Duodenal mucosa (tissue), 2 donors: ENCODE results near the gene MCM3.

Experiments used
- H3K27ac ChIP-seq: one replicate; pipeline ENCODE4 v1.7.0; 2013; ENCODE audit warnings: low read depth, low read length
- H3K27me3 ChIP-seq, 2 donors: one replicate each; pipeline ENCODE4 v1.7.0; 2013; ENCODE audit warnings: low read length in 2 of 2, control low read depth in 1 of 2; ENCODE audit not compliant: insufficient read depth in 2 of 2, control insufficient read depth in 1 of 2
- H3K36me3 ChIP-seq, 2 donors: one replicate each; pipeline ENCODE4 v1.7.0; 2013; ENCODE audit warnings: low read length in 2 of 2, control low read depth in 1 of 2; ENCODE audit not compliant: insufficient read depth in 2 of 2, control insufficient read depth in 1 of 2
- H3K4me1 ChIP-seq, 2 donors: one replicate each; pipeline ENCODE4 v1.7.0; 2013; ENCODE audit warnings: low read length in 2 of 2, control low read depth in 1 of 2; ENCODE audit not compliant: insufficient read depth in 2 of 2, control insufficient read depth in 1 of 2
- H3K4me3 ChIP-seq, 2 donors: one replicate each; pipeline ENCODE4 v1.7.0; 2013; ENCODE audit warnings: low read length in 2 of 2, low read depth in 1 of 2
- H3K9ac ChIP-seq, 2 donors: one replicate each; pipeline ENCODE4 v1.7.0; 2013; ENCODE audit warnings: low read length in 2 of 2, low read depth in 1 of 2
- H3K9me3 ChIP-seq, 2 donors: one replicate each; pipeline ENCODE4 v1.7.0; 2013; ENCODE audit warnings: low read length in 2 of 2, control low read depth in 1 of 2; ENCODE audit not compliant: control insufficient read depth in 1 of 2

Gene MCM3

GRCh38 chr6:52304983-52305390 is 20.4 kb upstream of the MCM3 start:
- peaks cover 0 to 2% of the 10 kb centered on the region in 2 donors for H3K9me3 ChIP-seq
- no peak overlapping the region for H3K27ac ChIP-seq
- no peaks in the 10 kb centered on the region for H3K36me3 ChIP-seq
- H3K9ac ChIP-seq = peak overlapping the region in 1 of 2 donors; percentile 22
- peak overlapping the region; percentile 1 to 7 for H3K4me3 ChIP-seq
- peaks cover 32 to 34% of the 10 kb centered on the region in 2 donors for H3K4me1 ChIP-seq
- no peaks in the 10 kb centered on the region for H3K27me3 ChIP-seq

GRCh38 chr6:52303178-52303577 is 18.6 kb upstream of the MCM3 start:
- Histone ChIP-seq H3K4me1 (peaks cover 32 to 33% of the 10 kb centered on the region in 2 donors), H3K27me3 (no peaks in the 10 kb centered on the region), H3K4me3 (no peak overlapping the region), H3K27ac (no peak overlapping the region), H3K36me3 (no peaks in the 10 kb centered on the region), H3K9ac (no peak overlapping the region), H3K9me3 (peaks cover 0 to 2% of the 10 kb centered on the region in 2 donors)

- Histone ChIP-seq H3K4me1 (peaks cover 27% of the 10 kb centered on the region in 2 donors), H3K9me3 (peaks cover 0 to 2% of the 10 kb centered on the region in 2 donors), H3K4me3 (no peak overlapping the region), H3K36me3 (no peaks in the 10 kb centered on the region), H3K9ac (no peak overlapping the region), H3K27me3 (no peaks in the 10 kb centered on the region), H3K27ac (no peak overlapping the region)
Observed at GRCh38 chr6:52301326-52301725, 16.8 kb upstream of the MCM3 start.

GRCh38 chr6:52300489-52300931 is 16.0 kb upstream of the MCM3 start:
- Histone ChIP-seq H3K27me3 (no peaks in the 10 kb centered on the region), H3K4me1 (peaks cover 19 to 21% of the 10 kb centered on the region in 2 donors), H3K4me3 (no peak overlapping the region)

GRCh38 chr6:52299653-52300052 is 15.1 kb upstream of the MCM3 start:
- H3K27me3 ChIP-seq = no peaks in the 10 kb centered on the region
- peaks cover 10 to 12% of the 10 kb centered on the region in 2 donors for H3K4me1 ChIP-seq
- no peak overlapping the region for H3K4me3 ChIP-seq
- peaks cover 0 to 2% of the 10 kb centered on the region in 2 donors for H3K9me3 ChIP-seq
- H3K9ac ChIP-seq = no peak overlapping the region
- no peaks in the 10 kb centered on the region for H3K36me3 ChIP-seq
- H3K27ac ChIP-seq = no peak overlapping the region

More at GRCh38 chr6:52300489-52300931, 16.0 kb upstream of the MCM3 start:
- H3K9ac ChIP-seq = no peak overlapping the region
- no peak overlapping the region for H3K27ac ChIP-seq
- peaks cover 0 to 2% of the 10 kb centered on the region in 2 donors for H3K9me3 ChIP-seq
- H3K36me3 ChIP-seq = no peaks in the 10 kb centered on the region

- Histone ChIP-seq H3K27me3 (no peaks in the 10 kb centered on the region), H3K4me3 (no peak overlapping the region), H3K4me1 (peaks cover 0 to 6% of the 10 kb centered on the region in 2 donors), H3K9me3 (peaks cover 0 to 2% of the 10 kb centered on the region in 2 donors), H3K27ac (no peak overlapping the region), H3K9ac (no peak overlapping the region), H3K36me3 (no peaks in the 10 kb centered on the region)
Observed at GRCh38 chr6:52297433-52297832, 12.9 kb upstream of the MCM3 start.

- no peak overlapping the region for H3K9ac ChIP-seq
- no peak overlapping the region for H3K27ac ChIP-seq
- H3K36me3 ChIP-seq = no peaks in the 10 kb centered on the region
- H3K4me1 ChIP-seq = peaks cover 0 to 6% of the 10 kb centered on the region in 2 donors
- no peak overlapping the region for H3K4me3 ChIP-seq
- no peaks in the 10 kb centered on the region for H3K27me3 ChIP-seq
- H3K9me3 ChIP-seq = no peaks in the 10 kb centered on the region
Observed at GRCh38 chr6:52293067-52293466, 8.5 kb upstream of the MCM3 start.

- Histone ChIP-seq H3K36me3 (no peaks in the 10 kb centered on the region), H3K27ac (no peak overlapping the region), H3K4me3 (no peak overlapping the region), H3K9ac (no peak overlapping the region), H3K4me1 (peaks cover 9 to 17% of the 10 kb centered on the region in 2 donors), H3K27me3 (no peaks in the 10 kb centered on the region), H3K9me3 (no peaks in the 10 kb centered on the region)
Observed at GRCh38 chr6:52288841-52289240, 4.3 kb upstream of the MCM3 start.

GRCh38 chr6:52288216-52288615 is 3.7 kb upstream of the MCM3 start:
- Histone ChIP-seq H3K9ac (no peak overlapping the region), H3K36me3 (no peaks in the 10 kb centered on the region), H3K4me3 (no peak overlapping the region), H3K4me1 (peaks cover 15 to 22% of the 10 kb centered on the region in 2 donors), H3K27ac (no peak overlapping the region), H3K9me3 (no peaks in the 10 kb centered on the region), H3K27me3 (no peaks in the 10 kb centered on the region)

- peaks cover under 1 to 7% of the 10 kb centered on the region in 2 donors for H3K36me3 ChIP-seq
- no peaks in the 10 kb centered on the region for H3K27me3 ChIP-seq
- H3K9ac ChIP-seq = no peak overlapping the region
- no peak overlapping the region for H3K4me3 ChIP-seq
- H3K4me1 ChIP-seq = peaks cover 18 to 23% of the 10 kb centered on the region in 2 donors
- H3K9me3 ChIP-seq = no peaks in the 10 kb centered on the region
- H3K27ac ChIP-seq = no peak overlapping the region
Observed at GRCh38 chr6:52286798-52287432, 2.4 kb upstream of the MCM3 start.
